GM18870 (cell line): ENCODE data around the gene GJD3.

Source experiments
- ATAC-seq: cut with Tn5 transposase; IDR thresholded peaks from one replicate; pipeline ENCODE4 v1.9.1; 2021; ENCODE audit warnings: moderate library complexity; ENCODE audit not compliant: unreplicated experiment

Gene GJD3

DNA sequence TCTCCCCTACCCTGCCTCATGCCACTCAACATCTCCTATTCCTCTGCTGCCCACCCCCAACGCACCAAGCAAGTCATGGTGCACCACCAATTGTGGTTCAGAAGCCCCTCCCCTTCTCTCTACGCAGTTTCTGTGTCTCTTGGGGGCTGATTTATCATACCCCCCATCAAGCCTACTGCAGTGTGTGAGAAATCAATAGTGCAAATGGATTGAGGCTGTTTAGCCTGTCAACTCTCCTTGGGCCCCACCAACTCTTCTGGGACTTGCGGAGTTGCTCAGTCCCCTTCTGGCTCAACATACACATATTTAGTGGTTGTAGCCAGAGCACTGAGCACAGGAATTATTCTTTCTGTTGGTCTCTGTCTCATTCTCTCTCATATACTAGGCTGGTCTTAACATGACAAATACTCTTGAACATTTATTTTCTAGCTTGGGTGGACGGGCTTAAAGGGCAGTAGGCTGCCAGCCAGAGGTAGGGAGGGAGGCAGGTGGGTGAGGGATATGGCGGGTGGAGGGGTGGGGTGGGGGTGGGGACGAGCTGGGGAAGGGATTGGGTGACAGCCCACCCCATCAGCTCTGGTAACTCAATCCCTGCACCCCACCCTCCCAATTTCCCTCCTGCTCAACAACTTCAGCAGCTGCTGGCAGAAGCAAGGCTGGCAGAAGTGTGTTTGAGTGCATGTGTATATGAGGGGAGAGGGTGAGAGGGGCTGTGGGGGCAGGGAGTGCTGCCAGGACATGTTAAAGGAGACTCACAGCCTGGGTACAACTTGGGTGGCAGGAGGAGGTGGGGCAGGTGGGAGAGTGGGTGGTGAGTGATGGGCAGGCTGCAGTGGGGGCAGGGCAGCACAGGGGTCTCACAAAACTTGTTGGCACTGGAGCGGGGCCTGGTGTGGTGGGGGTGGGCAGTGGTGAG is 50.6 kb downstream of the GJD3 start:
- ATAC-seq = no peak
